ENCODE data around the gene SEMA4B.

DNA sequence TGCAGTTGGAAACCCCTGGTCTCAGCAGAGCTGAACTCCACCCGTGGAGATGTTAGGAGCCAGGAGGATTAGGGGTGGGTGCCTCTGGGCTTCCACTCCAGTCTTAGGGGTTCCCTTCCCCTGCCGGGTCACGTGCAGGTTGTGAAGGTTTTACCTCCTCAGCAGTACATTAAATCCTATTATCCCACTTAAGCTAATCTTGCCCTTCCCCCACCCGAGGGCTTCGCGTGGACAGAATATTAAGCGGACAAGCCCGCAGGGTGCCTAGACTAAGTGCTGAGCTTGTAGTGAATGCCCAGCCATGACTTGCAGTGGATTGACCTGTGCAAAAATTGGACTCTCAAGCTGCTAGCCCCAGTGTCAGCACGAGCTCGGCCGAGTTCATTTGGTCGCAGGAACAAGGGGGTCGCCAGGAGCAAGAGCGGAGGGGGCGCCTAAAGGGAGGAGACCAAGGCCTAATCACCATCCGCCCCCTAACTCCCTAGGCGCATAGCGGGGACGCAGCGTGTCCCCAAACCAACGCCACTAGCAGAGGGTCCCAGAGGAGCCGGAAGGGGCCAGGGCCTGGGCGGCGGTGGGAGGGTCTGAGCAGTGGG, 498 bp upstream of the SEMA4B start:
- TF ChIP-seq, protein P1, sequence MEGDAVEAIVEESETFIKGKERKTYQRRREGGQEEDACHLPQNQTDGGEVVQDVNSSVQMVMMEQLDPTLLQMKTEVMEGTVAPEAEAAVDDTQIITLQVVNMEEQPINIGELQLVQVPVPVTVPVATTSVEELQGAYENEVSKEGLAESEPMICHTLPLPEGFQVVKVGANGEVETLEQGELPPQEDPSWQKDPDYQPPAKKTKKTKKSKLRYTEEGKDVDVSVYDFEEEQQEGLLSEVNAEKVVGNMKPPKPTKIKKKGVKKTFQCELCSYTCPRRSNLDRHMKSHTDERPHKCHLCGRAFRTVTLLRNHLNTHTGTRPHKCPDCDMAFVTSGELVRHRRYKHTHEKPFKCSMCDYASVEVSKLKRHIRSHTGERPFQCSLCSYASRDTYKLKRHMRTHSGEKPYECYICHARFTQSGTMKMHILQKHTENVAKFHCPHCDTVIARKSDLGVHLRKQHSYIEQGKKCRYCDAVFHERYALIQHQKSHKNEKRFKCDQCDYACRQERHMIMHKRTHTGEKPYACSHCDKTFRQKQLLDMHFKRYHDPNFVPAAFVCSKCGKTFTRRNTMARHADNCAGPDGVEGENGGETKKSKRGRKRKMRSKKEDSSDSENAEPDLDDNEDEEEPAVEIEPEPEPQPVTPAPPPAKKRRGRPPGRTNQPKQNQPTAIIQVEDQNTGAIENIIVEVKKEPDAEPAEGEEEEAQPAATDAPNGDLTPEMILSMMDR (IDR thresholded peaks at IDR 0.05 in 8 of 11, conservative IDR thresholded peaks at IDR 0.05 in 3 of 11): no peak
- TF ChIP-seq POLR2AphosphoS5 (IDR thresholded peaks at IDR 0.05) (no peak), POLR2A (IDR thresholded peaks at IDR 0.05) (no peak)
